ENCODE data around the gene SEC24C. TPM values are rescaled to one million over a fixed set of nuclear protein-coding genes. Genes with fewer than 3 reads are reported as not detected.
"Not testable (repeated sequence)": the region's sequence is repeated elsewhere in the genome, so short reads cannot be mapped to it uniquely, and the experiment has no call there.

SEC24C gene
- total RNA-seq, 2 donors from 2014 or later, result 98.5 to 129 TPM

- peaks cover 81% of the 10 kb centered on the region for H3K36me3 Mint-ChIP-seq (ENCODE audit: low read depth)
- H3K4me1 Mint-ChIP-seq, result no peaks in the 10 kb centered on the region
- no peak overlapping the region for H3K27ac Mint-ChIP-seq
- no peak for ATAC-seq (replicated peaks)
- H3K27me3 Mint-ChIP-seq, result no peaks in the 10 kb centered on the region
- H3K4me3 Mint-ChIP-seq, result no peak overlapping the region
- H3K9me3 Mint-ChIP-seq, result no peaks in the 10 kb centered on the region
Observed at GRCh38 chr10:73716251-73716650, 27.9 kb upstream of the SEC24C start.

- Mint-ChIP-seq H3K9me3 (no peaks in the 10 kb centered on the region), H3K36me3 (ENCODE audit: low read depth) (peaks cover 84% of the 10 kb centered on the region), H3K27ac (no peak overlapping the region), H3K4me3 (no peak overlapping the region), H3K4me1 (no peaks in the 10 kb centered on the region), H3K27me3 (no peaks in the 10 kb centered on the region)
- no peak for ATAC-seq (replicated peaks)
Observed at GRCh38 chr10:73717556-73717955, 26.6 kb upstream of the SEC24C start.

GRCh38 chr10:73720561-73720960 is 23.6 kb upstream of the SEC24C start:
- not testable (repeated sequence) for ATAC-seq (replicated peaks); H3K27ac Mint-ChIP-seq; H3K27me3 Mint-ChIP-seq; H3K9me3 Mint-ChIP-seq; H3K4me1 Mint-ChIP-seq; H3K4me3 Mint-ChIP-seq
- H3K36me3 Mint-ChIP-seq (ENCODE audit: low read depth), result peaks cover 91% of the 10 kb centered on the region

- no peaks in the 10 kb centered on the region for H3K9me3 Mint-ChIP-seq
- no peaks in the 10 kb centered on the region for H3K27me3 Mint-ChIP-seq
- H3K4me3 Mint-ChIP-seq, result no peak overlapping the region
- H3K4me1 Mint-ChIP-seq, result no peaks in the 10 kb centered on the region
- no peak overlapping the region for H3K27ac Mint-ChIP-seq
- peaks cover 94% of the 10 kb centered on the region for H3K36me3 Mint-ChIP-seq (ENCODE audit: low read depth)
- no peak for ATAC-seq (replicated peaks)
Observed at GRCh38 chr10:73723516-73723915, 20.7 kb upstream of the SEC24C start.

- Mint-ChIP-seq H3K4me3 (peak overlapping the region; percentile 98), H3K27ac (peak overlapping the region; percentile 98), H3K36me3 (ENCODE audit: low read depth) (peaks cover 47% of the 10 kb centered on the region)
- peak; percentile 68 for ATAC-seq (replicated peaks)
- not testable (repeated sequence) for H3K4me1 Mint-ChIP-seq, H3K9me3 Mint-ChIP-seq, H3K27me3 Mint-ChIP-seq
Observed at GRCh38 chr10:73729781-73730152, 14.4 kb upstream of the SEC24C start.

GRCh38 chr10:73730153-73730906 is 13.8 kb upstream of the SEC24C start:
- Mint-ChIP-seq H3K36me3 (ENCODE audit: low read depth) (peaks cover 43% of the 10 kb centered on the region), H3K4me1 (no peaks in the 10 kb centered on the region), H3K27ac (peak overlapping the region; percentile 98), H3K9me3 (no peaks in the 10 kb centered on the region), H3K4me3 (peak overlapping the region; percentile 98), H3K27me3 (no peaks in the 10 kb centered on the region)
- ATAC-seq (replicated peaks), result peak; percentile 95

- Mint-ChIP-seq H3K4me1 (no peaks in the 10 kb centered on the region), H3K36me3 (ENCODE audit: low read depth) (peaks cover 34% of the 10 kb centered on the region), H3K27ac (no peak overlapping the region), H3K9me3 (no peaks in the 10 kb centered on the region), H3K27me3 (no peaks in the 10 kb centered on the region), H3K4me3 (peak overlapping the region; percentile 98)
- ATAC-seq (replicated peaks), result no peak
Observed at GRCh38 chr10:73731588-73732375, 12.4 kb upstream of the SEC24C start.

- Mint-ChIP-seq H3K36me3 (ENCODE audit: low read depth) (peaks cover 30% of the 10 kb centered on the region), H3K4me3 (peak overlapping the region; percentile 55)
Observed at GRCh38 chr10:73732426-73732825, 11.7 kb upstream of the SEC24C start.

GRCh38 chr10:73732931-73733623 is 11.1 kb upstream of the SEC24C start:
- Mint-ChIP-seq H3K4me1 (no peaks in the 10 kb centered on the region), H3K4me3 (no peak overlapping the region), H3K9me3 (no peaks in the 10 kb centered on the region), H3K27me3 (no peaks in the 10 kb centered on the region), H3K36me3 (ENCODE audit: low read depth) (peaks cover 30% of the 10 kb centered on the region), H3K27ac (no peak overlapping the region)
- no peak for ATAC-seq (replicated peaks)

More at GRCh38 chr10:73732426-73732825, 11.7 kb upstream of the SEC24C start:
- Mint-ChIP-seq H3K27me3 (no peaks in the 10 kb centered on the region), H3K4me1 (no peaks in the 10 kb centered on the region), H3K9me3 (no peaks in the 10 kb centered on the region), H3K27ac (no peak overlapping the region)
- no peak for ATAC-seq (replicated peaks)

- Mint-ChIP-seq H3K36me3 (ENCODE audit: low read depth) (peaks cover 32% of the 10 kb centered on the region), H3K9me3 (no peaks in the 10 kb centered on the region), H3K4me3 (no peak overlapping the region), H3K27me3 (no peaks in the 10 kb centered on the region), H3K27ac (no peak overlapping the region), H3K4me1 (no peaks in the 10 kb centered on the region)
- no peak for ATAC-seq (replicated peaks)
Observed at GRCh38 chr10:73734028-73734720, 10.0 kb upstream of the SEC24C start.

- no peaks in the 10 kb centered on the region for H3K4me1 Mint-ChIP-seq
- no peaks in the 10 kb centered on the region for H3K9me3 Mint-ChIP-seq
- no peak overlapping the region for H3K27ac Mint-ChIP-seq
- ATAC-seq (replicated peaks), result no peak
- peaks cover 32% of the 10 kb centered on the region for H3K36me3 Mint-ChIP-seq (ENCODE audit: low read depth)
- H3K4me3 Mint-ChIP-seq, result no peak overlapping the region
- no peaks in the 10 kb centered on the region for H3K27me3 Mint-ChIP-seq
Observed at GRCh38 chr10:73734796-73735305, 9.3 kb upstream of the SEC24C start.

- peaks cover 41% of the 10 kb centered on the region for H3K36me3 Mint-ChIP-seq (ENCODE audit: low read depth)
- not testable (repeated sequence) for H3K9me3 Mint-ChIP-seq; H3K4me3 Mint-ChIP-seq; H3K27ac Mint-ChIP-seq; H3K4me1 Mint-ChIP-seq; H3K27me3 Mint-ChIP-seq; ATAC-seq (replicated peaks)
Observed at GRCh38 chr10:73740501-73741254, 3.5 kb upstream of the SEC24C start.

- no peaks in the 10 kb centered on the region for H3K9me3 Mint-ChIP-seq
- peaks cover 11% of the 10 kb centered on the region for H3K4me1 Mint-ChIP-seq
- H3K4me3 Mint-ChIP-seq, result peak overlapping the region; percentile 90
- peak overlapping the region; percentile 100 for H3K27ac Mint-ChIP-seq
- H3K27me3 Mint-ChIP-seq, result no peaks in the 10 kb centered on the region
- ATAC-seq (replicated peaks), result no peak
- H3K36me3 Mint-ChIP-seq (ENCODE audit: low read depth), result peaks cover 54% of the 10 kb centered on the region
Observed at GRCh38 chr10:73742454-73742734, 1.8 kb upstream of the SEC24C start.
